Fibroblast of villous mesenchyme (primary cell): ENCODE data around the gene SLC22A12. TPM values are rescaled to one million over a fixed set of nuclear protein-coding genes. Genes with fewer than 3 reads are reported as not detected.

Experiments used
- DNase-seq: peaks from one replicate; pipeline ENCODE4 v3.0.0-alpha.2; 2010; ENCODE audit warnings: low read depth
- H3K4me3 ChIP-seq: 2 replicates; pipeline ENCODE4 v1.5.1; 2011; ENCODE audit warnings: low read depth, mild to moderate bottlenecking, low read length
- CTCF ChIP-seq: IDR thresholded peaks from 2 replicates; pipeline ENCODE4 v1.5.1; 2012; ENCODE audit warnings: low read depth, mild to moderate bottlenecking, low read length; ENCODE audit not compliant: insufficient read depth
- total RNA-seq: library from RNA; depleted of rRNA; stranded (reverse); fragments of >200 nt; gene quantifications from 2 replicates; pipeline ENCODE4 v1.2.3, GENCODE V29; 2012

Gene SLC22A12
- total RNA-seq, 1 donor: not detected

GRCh38 chr11:64620381-64620971 is 29.5 kb downstream of the SLC22A12 start:
- TF ChIP-seq CTCF: no peak
- H3K4me3 ChIP-seq: no peak overlapping the region
- peak; percentile 18 for DNase-seq

- no peak for TF ChIP-seq CTCF
- no peak for DNase-seq
- H3K4me3 ChIP-seq: no peak overlapping the region
These were observed 30.4 kb downstream of the SLC22A12 start for GRCh38 chr11:64621283-64622019.

- no peak for DNase-seq
- TF ChIP-seq CTCF: no peak
- H3K4me3 ChIP-seq: no peak overlapping the region
These were observed 31.7 kb downstream of the SLC22A12 start for GRCh38 chr11:64622681-64623080.

GRCh38 chr11:64624883-64625481 is 34.0 kb downstream of the SLC22A12 start:
- no peak overlapping the region for H3K4me3 ChIP-seq
- DNase-seq: no peak
- no peak for TF ChIP-seq CTCF

- H3K4me3 ChIP-seq: no peak overlapping the region
- DNase-seq: no peak
- TF ChIP-seq CTCF: no peak
These were observed 35.6 kb downstream of the SLC22A12 start for GRCh38 chr11:64626637-64627036.

GRCh38 chr11:64627371-64627770 is 36.4 kb downstream of the SLC22A12 start:
- H3K4me3 ChIP-seq: no peak overlapping the region
- no peak for DNase-seq
- no peak for TF ChIP-seq CTCF
